ENCODE measurements around the gene PCLO. TPM values are rescaled to one million over a fixed set of nuclear protein-coding genes. Genes with fewer than 3 reads are reported as not detected.

Gene PCLO
- total and polyA plus RNA-seq, 9 of the 15 experiments (the other 6 are each of a cell fraction or from before 2014, with no cell fraction given) = under 0.01 to 0.01 TPM; not detected in 7

DNA sequence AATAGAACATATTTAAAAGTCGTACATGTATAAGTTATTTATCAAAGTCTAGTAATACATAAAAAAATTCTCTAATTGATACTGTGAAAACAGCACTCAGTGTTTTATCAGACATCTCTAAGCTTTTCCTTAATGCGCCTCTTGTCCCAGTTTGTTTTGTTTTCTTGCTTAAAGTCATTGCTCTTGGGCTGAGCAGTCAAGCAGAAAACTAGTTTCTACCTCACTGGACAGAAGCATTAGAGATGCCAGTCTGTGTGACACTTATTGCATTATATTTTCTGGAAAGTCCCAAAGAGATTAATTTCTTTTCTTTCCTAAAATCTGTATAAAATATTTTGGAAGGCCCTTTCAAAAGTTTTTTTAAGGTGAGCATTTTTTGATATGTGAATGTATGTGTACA, 236.2 kb downstream of the PCLO start:
- no peaks in the 10 kb centered on the region for H3K79me2 ChIP-seq (ENCODE audit: control insufficient read depth, insufficient read depth, low read length)
- no peak overlapping the region for H3K4me2 ChIP-seq (ENCODE audit: insufficient read depth, low read length)
- no peak overlapping the region for H2AFZ ChIP-seq (ENCODE audit: low read depth, low read length)
- ATAC-seq (no peak), FAIRE-seq (no peak), DNase-seq (ENCODE audit: extremely low read depth in 1 of 4, low spot score in 3 of 4) (no peak)
- WGBS (ENCODE audit: insufficient coverage, low coverage, missing lambda C conversion rate) = 0% methylated on average over 2 of the region's 2 CpGs
- no peaks in the 10 kb centered on the region for H3K27me3 ChIP-seq (ENCODE audit: control insufficient read depth in 2 of 2, insufficient read depth in 2 of 2, low read length in 2 of 2)
- no peak overlapping the region for H3K27ac ChIP-seq (ENCODE audit: extremely low read depth, low read depth, low read length)
- H3K36me3 ChIP-seq (ENCODE audit: control insufficient read depth, insufficient read depth, low read length) = no peaks in the 10 kb centered on the region
- no peaks in the 10 kb centered on the region for H3K9me3 ChIP-seq (replicated peaks; ENCODE audit: control insufficient read depth, insufficient read depth, low read depth, low read length)
- in situ Hi-C loops (cut with MboI) (no loop called here), intact Hi-C loops (cut with micrococcal nuclease) (no loop called here)
- H3K4me3 ChIP-seq = no peak overlapping the region
- BruUV-seq (replicated peaks) = no TSS peak
- H3K9me1 ChIP-seq (ENCODE audit: control insufficient read depth, insufficient read depth, low read length) = no peaks in the 10 kb centered on the region
- ChIA-PET CTCF (ENCODE audit: low intra/inter-chr PET ratio) (no interaction called here), POLR2A (no interaction called here)
- TF ChIP-seq SMAD3 (CRISPR knock-in tag; conservative IDR thresholded peaks at IDR 0.05) = no peak
- H3K4me1 ChIP-seq (replicated peaks in 1 of 2; ENCODE audit: control insufficient read depth in 2 of 2, insufficient read depth in 2 of 2, low read length in 2 of 2) = no peaks in the 10 kb centered on the region
- H3K9ac ChIP-seq (ENCODE audit: insufficient read depth in 1 of 2, low read depth in 2 of 2, low read length in 2 of 2) = no peak overlapping the region
- H4K20me1 ChIP-seq (replicated peaks; ENCODE audit: control insufficient read depth, insufficient read depth, low read length) = no peaks in the 10 kb centered on the region

DNA sequence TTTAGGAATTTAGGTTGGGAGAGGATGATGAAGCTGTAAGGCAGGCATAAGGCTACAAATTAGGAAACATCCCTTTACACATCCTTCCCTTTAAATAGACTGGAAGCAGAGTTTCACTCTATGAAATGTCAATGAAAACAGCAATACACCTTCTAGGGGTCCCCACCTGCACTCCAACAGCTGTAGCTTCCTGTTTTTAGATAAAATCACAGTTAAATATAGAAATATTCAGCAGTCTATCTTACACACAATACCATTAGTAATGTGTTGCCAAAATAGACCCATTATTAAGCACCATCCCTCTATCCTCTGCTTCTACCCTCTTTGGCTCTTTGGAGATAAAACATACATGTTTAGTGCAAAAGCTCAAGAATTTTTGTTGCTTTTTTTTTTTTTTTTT, 237.4 kb downstream of the PCLO start:
- no peak for ATAC-seq
- Histone ChIP-seq H4K20me1 (replicated peaks; ENCODE audit: control insufficient read depth, insufficient read depth, low read length) (no peaks in the 10 kb centered on the region), H3K36me3 (ENCODE audit: control insufficient read depth, insufficient read depth, low read length) (no peaks in the 10 kb centered on the region), H2AFZ (ENCODE audit: low read depth, low read length) (no peak overlapping the region), H3K4me2 (ENCODE audit: insufficient read depth, low read length) (no peak overlapping the region), H3K79me2 (ENCODE audit: control insufficient read depth, insufficient read depth, low read length) (no peaks in the 10 kb centered on the region), H3K27ac (ENCODE audit: extremely low read depth, low read depth, low read length) (no peak overlapping the region), H3K4me1 (replicated peaks in 1 of 2; ENCODE audit: control insufficient read depth in 2 of 2, insufficient read depth in 2 of 2, low read length in 2 of 2) (no peaks in the 10 kb centered on the region), H3K27me3 (ENCODE audit: control insufficient read depth in 2 of 2, insufficient read depth in 2 of 2, low read length in 2 of 2) (no peaks in the 10 kb centered on the region), H3K4me3 (no peak overlapping the region), H3K9ac (ENCODE audit: insufficient read depth in 1 of 2, low read depth in 2 of 2, low read length in 2 of 2) (no peak overlapping the region), H3K9me3 (replicated peaks; ENCODE audit: control insufficient read depth, insufficient read depth, low read depth, low read length) (no peaks in the 10 kb centered on the region), H3K9me1 (ENCODE audit: control insufficient read depth, insufficient read depth, low read length) (no peaks in the 10 kb centered on the region)
- ChIA-PET POLR2A (no interaction called here), CTCF (ENCODE audit: low intra/inter-chr PET ratio) (no interaction called here)
- intact Hi-C loops (cut with micrococcal nuclease) = no loop called here
- no TSS peak for BruUV-seq (replicated peaks)
- DNase-seq (ENCODE audit: extremely low read depth in 1 of 4, low spot score in 3 of 4) = no peak
- in situ Hi-C loops (cut with MboI) = no loop called here
- no peak for FAIRE-seq
- TF ChIP-seq ZNF584 (CRISPR knock-in tag; IDR thresholded peaks at IDR 0.05; ENCODE audit: low read depth) = no peak
- no peak for TF ChIP-seq STAT5B (CRISPR knock-in tag; IDR thresholded peaks at IDR 0.05)
- TF ChIP-seq HDAC1 (IDR thresholded peaks at IDR 0.05) = no peak
- no peak for TF ChIP-seq ZNF174 (CRISPR knock-in tag; IDR thresholded peaks at IDR 0.05)
- no peak for TF ChIP-seq ZNF24 (IDR thresholded peaks at IDR 0.05)
- TF ChIP-seq TAF7 (tag; IDR thresholded peaks at IDR 0.05) = no peak
- TF ChIP-seq, protein P1, sequence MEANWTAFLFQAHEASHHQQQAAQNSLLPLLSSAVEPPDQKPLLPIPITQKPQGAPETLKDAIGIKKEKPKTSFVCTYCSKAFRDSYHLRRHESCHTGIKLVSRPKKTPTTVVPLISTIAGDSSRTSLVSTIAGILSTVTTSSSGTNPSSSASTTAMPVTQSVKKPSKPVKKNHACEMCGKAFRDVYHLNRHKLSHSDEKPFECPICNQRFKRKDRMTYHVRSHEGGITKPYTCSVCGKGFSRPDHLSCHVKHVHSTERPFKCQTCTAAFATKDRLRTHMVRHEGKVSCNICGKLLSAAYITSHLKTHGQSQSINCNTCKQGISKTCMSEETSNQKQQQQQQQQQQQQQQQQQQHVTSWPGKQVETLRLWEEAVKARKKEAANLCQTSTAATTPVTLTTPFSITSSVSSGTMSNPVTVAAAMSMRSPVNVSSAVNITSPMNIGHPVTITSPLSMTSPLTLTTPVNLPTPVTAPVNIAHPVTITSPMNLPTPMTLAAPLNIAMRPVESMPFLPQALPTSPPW (CRISPR knock-in tag; IDR thresholded peaks at IDR 0.05) = no peak
- TF ChIP-seq SIN3A (IDR thresholded peaks at IDR 0.05; ENCODE audit: borderline replicate concordance in 2 of 2, control insufficient read depth in 1 of 2, low read depth in 2 of 2, low read length in 2 of 2) = no peak
- TF ChIP-seq CAMTA2 (CRISPR knock-in tag; conservative IDR thresholded peaks at IDR 0.05) = no peak
- TF ChIP-seq ETV5 (CRISPR knock-in tag; IDR thresholded peaks at IDR 0.05; ENCODE audit: low read depth) = no peak
- no peak for TF ChIP-seq POLR2AphosphoS2 (IDR thresholded peaks at IDR 0.05; ENCODE audit: low read length)
- TF ChIP-seq, protein P2, sequence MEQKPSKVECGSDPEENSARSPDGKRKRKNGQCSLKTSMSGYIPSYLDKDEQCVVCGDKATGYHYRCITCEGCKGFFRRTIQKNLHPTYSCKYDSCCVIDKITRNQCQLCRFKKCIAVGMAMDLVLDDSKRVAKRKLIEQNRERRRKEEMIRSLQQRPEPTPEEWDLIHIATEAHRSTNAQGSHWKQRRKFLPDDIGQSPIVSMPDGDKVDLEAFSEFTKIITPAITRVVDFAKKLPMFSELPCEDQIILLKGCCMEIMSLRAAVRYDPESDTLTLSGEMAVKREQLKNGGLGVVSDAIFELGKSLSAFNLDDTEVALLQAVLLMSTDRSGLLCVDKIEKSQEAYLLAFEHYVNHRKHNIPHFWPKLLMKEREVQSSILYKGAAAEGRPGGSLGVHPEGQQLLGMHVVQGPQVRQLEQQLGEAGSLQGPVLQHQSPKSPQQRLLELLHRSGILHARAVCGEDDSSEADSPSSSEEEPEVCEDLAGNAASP (IDR thresholded peaks at IDR 0.05) = no peak
- no peak for TF ChIP-seq ZNF766 (CRISPR knock-in tag; conservative IDR thresholded peaks at IDR 0.05)
